OCI-LY1 (cell line): ENCODE results near the gene MYOT.
"Not testable (repeated sequence)": the region's sequence is repeated elsewhere in the genome, so short reads cannot be mapped to it uniquely, and the experiment has no call there.

Source experiments
- EZH2 ChIP-seq: fragments of 200-600 bp; sonication (generic), shearing (Covaris generic); IDR thresholded peaks from 2 replicates; pipeline ENCODE4 v1.8.0; 2017; ENCODE audit warnings: borderline replicate concordance, mixed run types, mild to moderate bottlenecking, antibody characterized with exemption, low read length, moderate library complexity, mixed read lengths
- TF ChIP-seq, protein P1 (sequence below): fragments of 200-600 bp; sonication (generic), shearing (Covaris generic); IDR thresholded peaks from 2 replicates; pipeline ENCODE4 v1.5.1; 2017; ENCODE audit warnings: mild to moderate bottlenecking, antibody characterized with exemption, low read length, moderate library complexity, mixed read lengths

- TF ChIP-seq, protein P1, sequence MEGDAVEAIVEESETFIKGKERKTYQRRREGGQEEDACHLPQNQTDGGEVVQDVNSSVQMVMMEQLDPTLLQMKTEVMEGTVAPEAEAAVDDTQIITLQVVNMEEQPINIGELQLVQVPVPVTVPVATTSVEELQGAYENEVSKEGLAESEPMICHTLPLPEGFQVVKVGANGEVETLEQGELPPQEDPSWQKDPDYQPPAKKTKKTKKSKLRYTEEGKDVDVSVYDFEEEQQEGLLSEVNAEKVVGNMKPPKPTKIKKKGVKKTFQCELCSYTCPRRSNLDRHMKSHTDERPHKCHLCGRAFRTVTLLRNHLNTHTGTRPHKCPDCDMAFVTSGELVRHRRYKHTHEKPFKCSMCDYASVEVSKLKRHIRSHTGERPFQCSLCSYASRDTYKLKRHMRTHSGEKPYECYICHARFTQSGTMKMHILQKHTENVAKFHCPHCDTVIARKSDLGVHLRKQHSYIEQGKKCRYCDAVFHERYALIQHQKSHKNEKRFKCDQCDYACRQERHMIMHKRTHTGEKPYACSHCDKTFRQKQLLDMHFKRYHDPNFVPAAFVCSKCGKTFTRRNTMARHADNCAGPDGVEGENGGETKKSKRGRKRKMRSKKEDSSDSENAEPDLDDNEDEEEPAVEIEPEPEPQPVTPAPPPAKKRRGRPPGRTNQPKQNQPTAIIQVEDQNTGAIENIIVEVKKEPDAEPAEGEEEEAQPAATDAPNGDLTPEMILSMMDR = not testable (repeated sequence)
- not testable (repeated sequence) for TF ChIP-seq EZH2
Measured at GRCh38 chr5:137853165-137853564, 14.5 kb upstream of the MYOT start.
